Upper lobe of left lung (tissue), 6 donors: ENCODE data around the gene TMEM263. TPM values are rescaled to one million over a fixed set of nuclear protein-coding genes. Genes with fewer than 3 reads are reported as not detected.
"Not testable (repeated sequence)": the region's sequence is repeated elsewhere in the genome, so short reads cannot be mapped to it uniquely, and the experiment has no call there.

Source experiments
- ATAC-seq, 2 donors: fragments of 200-7000 bp; cut with Tn5 transposase; one replicate each; pipeline ENCODE4 v1.9.1; 2022; ENCODE audit warnings: mild to moderate bottlenecking in 2 of 2, moderate library complexity in 2 of 2; ENCODE audit not compliant: low FRiP score in 2 of 2
- DNase-seq, 2 donors: peaks; one replicate each; pipeline ENCODE4 v3.0.0-alpha.2; 2019 to 2020
- H3K27ac ChIP-seq, 4 donors: fragments of 200-600 bp; sonication (generic); one replicate each; pipeline ENCODE4 v1.5.1; 2016 to 2019
- H3K27me3 ChIP-seq, 4 donors: fragments of 200-600 bp; sonication (generic); one replicate each; pipeline ENCODE4 v1.5.1; 2017 to 2019
- H3K36me3 ChIP-seq, 4 donors: fragments of 200-600 bp; sonication (generic); one replicate each; pipeline ENCODE4 v1.5.1; 2016 to 2019
- H3K4me1 ChIP-seq, 4 donors: fragments of 200-600 bp; sonication (generic); one replicate each; pipeline ENCODE4 v1.5.1; 2018 to 2019
- H3K4me3 ChIP-seq, 4 donors: fragments of 200-600 bp; sonication (generic); one replicate each; pipeline ENCODE4 v1.5.1; 2017 to 2019; ENCODE audit warnings: mild to moderate bottlenecking in 2 of 4, moderate library complexity in 1 of 4
- H3K9me3 ChIP-seq, 4 donors: fragments of 200-600 bp; sonication (generic); one replicate each; pipeline ENCODE4 v1.5.1; 2018 to 2019
- EP300 ChIP-seq, 4 donors: sonication (generic); formaldehyde crosslinking; IDR thresholded peaks; one replicate each; pipeline ENCODE4 v1.5.1; 2017; ENCODE audit warnings: antibody characterized with exemption in 4 of 4, control low read depth in 2 of 4
- POLR2A ChIP-seq, 4 donors: fragments of 450-650 bp; IDR thresholded peaks; one replicate each; pipeline ENCODE4 v1.5.1; 2016 to 2017; ENCODE audit warnings: antibody characterized with exemption in 4 of 4, mild to moderate bottlenecking in 2 of 4
- POLR2AphosphoS5 ChIP-seq, 2 donors: sonication (generic); formaldehyde crosslinking; IDR thresholded peaks; one replicate each; pipeline ENCODE4 v1.5.1; 2017; ENCODE audit warnings: antibody characterized with exemption in 2 of 2
- WGBS, 2 donors: methylation state at CpG; one replicate each; pipeline ENCODE4 v1.1.5; 2017 to 2018; 5-methylcytosine and 5-hydroxymethylcytosine counted together
- total RNA-seq, 6 donors: library from RNA; depleted of rRNA in 4 of 6; stranded (reverse); fragments of >200 nt in 4 of 6; gene quantifications; one replicate each; pipeline versions ENCODE4 v1.1.0 to v1.2.1, GENCODE V29; 2016 to 2021
- TF ChIP-seq, protein P1 (sequence below), 6 experiments: fragments of 450-650 bp in 4 of 6; fragments of 200-600 bp in 2 of 6; sonication (generic) in 2 of 6; IDR thresholded peaks; one replicate each; pipeline ENCODE4 v1.5.1; 2016 to 2019; ENCODE audit warnings: antibody characterized with exemption in 6 of 6
- donor health status: DM: no; HTN: no; CAD: no; lungs with moderate emphysema.
- donor health status: DM: no; HTN: yes; CAD: no; lungs with severe emphysema.

The TMEM263 gene
- total RNA-seq, 6 donors from 2014 or later: 22.3 to 47.8 (median 25.7) TPM

DNA sequence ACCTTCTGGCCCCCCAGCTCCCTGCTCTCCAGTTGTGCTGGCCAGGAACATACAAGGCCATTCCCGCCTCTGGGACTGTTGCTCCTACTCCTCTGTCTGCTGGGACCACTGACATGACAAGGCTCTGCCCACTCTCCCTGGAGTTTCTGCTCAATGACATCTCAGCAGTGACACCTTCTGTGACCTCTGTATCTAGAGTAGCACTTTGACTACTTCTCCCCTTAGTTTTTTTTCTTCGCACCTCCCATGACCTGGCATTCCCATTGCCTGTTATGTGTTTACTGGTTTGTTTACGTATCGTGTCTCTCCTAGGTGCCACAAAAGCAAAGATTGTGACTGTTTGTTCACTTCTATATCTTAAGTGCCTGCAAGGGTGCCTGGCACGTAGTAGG is 40.1 kb upstream of the TMEM263 start:
- H3K4me1 ChIP-seq: peaks cover 0 to 3% (median 0%) of the 10 kb centered on the region in 4 donors
- no peak for DNase-seq
- no peak for ATAC-seq
- TF ChIP-seq, protein P1, sequence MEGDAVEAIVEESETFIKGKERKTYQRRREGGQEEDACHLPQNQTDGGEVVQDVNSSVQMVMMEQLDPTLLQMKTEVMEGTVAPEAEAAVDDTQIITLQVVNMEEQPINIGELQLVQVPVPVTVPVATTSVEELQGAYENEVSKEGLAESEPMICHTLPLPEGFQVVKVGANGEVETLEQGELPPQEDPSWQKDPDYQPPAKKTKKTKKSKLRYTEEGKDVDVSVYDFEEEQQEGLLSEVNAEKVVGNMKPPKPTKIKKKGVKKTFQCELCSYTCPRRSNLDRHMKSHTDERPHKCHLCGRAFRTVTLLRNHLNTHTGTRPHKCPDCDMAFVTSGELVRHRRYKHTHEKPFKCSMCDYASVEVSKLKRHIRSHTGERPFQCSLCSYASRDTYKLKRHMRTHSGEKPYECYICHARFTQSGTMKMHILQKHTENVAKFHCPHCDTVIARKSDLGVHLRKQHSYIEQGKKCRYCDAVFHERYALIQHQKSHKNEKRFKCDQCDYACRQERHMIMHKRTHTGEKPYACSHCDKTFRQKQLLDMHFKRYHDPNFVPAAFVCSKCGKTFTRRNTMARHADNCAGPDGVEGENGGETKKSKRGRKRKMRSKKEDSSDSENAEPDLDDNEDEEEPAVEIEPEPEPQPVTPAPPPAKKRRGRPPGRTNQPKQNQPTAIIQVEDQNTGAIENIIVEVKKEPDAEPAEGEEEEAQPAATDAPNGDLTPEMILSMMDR (IDR thresholded peaks at IDR 0.05): no peak
- TF ChIP-seq POLR2A (IDR thresholded peaks at IDR 0.05) (no peak), POLR2AphosphoS5 (IDR thresholded peaks at IDR 0.05) (no peak), EP300 (IDR thresholded peaks at IDR 0.05) (no peak)
- H3K4me3 ChIP-seq: no peak overlapping the region
- no peaks in the 10 kb centered on the region for H3K27me3 ChIP-seq
- no peaks in the 10 kb centered on the region for H3K36me3 ChIP-seq
- H3K9me3 ChIP-seq: no peaks in the 10 kb centered on the region
- H3K27ac ChIP-seq: no peak overlapping the region
- 62 to 76% methylated on average over 5 of the region's 5 CpGs for WGBS, 2 donors

DNA sequence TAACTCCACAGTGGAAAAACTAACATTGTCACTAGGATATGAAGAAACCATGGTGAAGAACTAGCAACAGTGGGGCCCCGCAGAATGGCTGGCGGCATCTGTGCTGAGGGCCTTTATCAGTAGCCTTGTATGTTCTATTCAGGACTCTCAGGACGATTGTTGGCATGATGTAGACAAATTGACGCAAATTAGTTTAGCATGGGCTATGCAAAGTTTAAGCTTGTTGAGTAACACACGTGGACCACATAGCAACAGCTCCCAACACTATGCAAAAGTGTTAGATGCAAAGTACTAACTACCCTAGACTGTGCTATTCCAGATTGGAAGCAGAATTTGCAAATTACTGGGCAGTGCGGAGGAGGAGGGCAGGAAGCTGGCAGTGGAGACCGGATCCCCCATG is 38.2 kb upstream of the TMEM263 start:
- Histone ChIP-seq H3K36me3 (no peaks in the 10 kb centered on the region), H3K27ac (no peak overlapping the region), H3K4me3 (no peak overlapping the region), H3K4me1 (peaks cover 0 to 3% (median 0%) of the 10 kb centered on the region in 4 donors), H3K27me3 (no peaks in the 10 kb centered on the region), H3K9me3 (no peaks in the 10 kb centered on the region)
- WGBS, 2 donors: 56 to 59% methylated on average over 7 of the region's 7 CpGs
- TF ChIP-seq EP300 (IDR thresholded peaks at IDR 0.05): no peak
- TF ChIP-seq, protein P1 (IDR thresholded peaks at IDR 0.05): no peak
- no peak for TF ChIP-seq POLR2A (IDR thresholded peaks at IDR 0.05)
- TF ChIP-seq POLR2AphosphoS5 (IDR thresholded peaks at IDR 0.05): no peak
- DNase-seq: no peak
- ATAC-seq: no peak

DNA sequence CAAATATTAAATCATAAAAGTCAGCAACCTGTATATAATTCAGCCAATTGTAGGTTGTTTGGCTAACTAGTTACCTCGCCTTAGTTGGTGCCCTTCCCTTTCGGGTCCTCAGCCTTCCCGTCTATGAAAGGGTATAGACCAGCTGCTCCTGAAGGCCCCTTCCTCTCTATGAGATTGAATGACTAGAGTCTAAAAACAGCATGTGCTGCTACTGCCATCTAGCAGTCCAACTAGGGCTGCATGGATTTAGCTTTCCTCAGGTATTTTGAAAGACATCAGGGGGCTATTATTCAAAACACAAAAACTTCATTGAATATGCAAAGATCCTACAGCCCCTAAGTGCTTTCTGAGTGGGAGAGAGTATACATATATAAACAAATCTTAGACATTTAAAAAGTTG is 37.0 kb upstream of the TMEM263 start:
- WGBS, 2 donors: 18 to 21% methylated on average over 3 of the region's 3 CpGs
- no peaks in the 10 kb centered on the region for H3K36me3 ChIP-seq
- no peak overlapping the region for H3K27ac ChIP-seq
- no peaks in the 10 kb centered on the region for H3K9me3 ChIP-seq
- TF ChIP-seq, protein P1 (IDR thresholded peaks at IDR 0.05): peak in 1 of 6 experiments; percentile 10
- TF ChIP-seq POLR2AphosphoS5 (IDR thresholded peaks at IDR 0.05): no peak
- no peak for DNase-seq
- H3K4me1 ChIP-seq: peaks cover 0 to 3% (median 0%) of the 10 kb centered on the region in 4 donors
- H3K4me3 ChIP-seq: no peak overlapping the region
- H3K27me3 ChIP-seq: no peaks in the 10 kb centered on the region
- ATAC-seq: no peak

- H3K27me3 ChIP-seq: no peaks in the 10 kb centered on the region
- ATAC-seq (peak in 1 of 2 donors; percentile 59), DNase-seq (no peak)
- H3K9me3 ChIP-seq: no peaks in the 10 kb centered on the region
- peaks cover 0 to 3% (median 0%) of the 10 kb centered on the region in 4 donors for H3K4me1 ChIP-seq
- 38 to 44% methylated on average over 4 of the region's 4 CpGs for WGBS, 2 donors
- TF ChIP-seq, protein P1 (IDR thresholded peaks at IDR 0.05): peak; percentile 67 to 78 (median 71)
- no peak for TF ChIP-seq POLR2A (IDR thresholded peaks at IDR 0.05)
- no peak overlapping the region for H3K4me3 ChIP-seq
- H3K36me3 ChIP-seq: no peaks in the 10 kb centered on the region
- H3K27ac ChIP-seq: no peak overlapping the region
Observed at GRCh38 chr12:106919910-106920544, 35.7 kb upstream of the TMEM263 start.

- H3K27ac ChIP-seq, H3K4me3 ChIP-seq, ATAC-seq, H3K27me3 ChIP-seq, DNase-seq, H3K4me1 ChIP-seq, H3K9me3 ChIP-seq, H3K36me3 ChIP-seq: not testable (repeated sequence)
- WGBS, 2 donors: 78 to 80% methylated on average over 2 of the region's 2 CpGs
Observed at GRCh38 chr12:106921976-106922375, 33.7 kb upstream of the TMEM263 start.

DNA sequence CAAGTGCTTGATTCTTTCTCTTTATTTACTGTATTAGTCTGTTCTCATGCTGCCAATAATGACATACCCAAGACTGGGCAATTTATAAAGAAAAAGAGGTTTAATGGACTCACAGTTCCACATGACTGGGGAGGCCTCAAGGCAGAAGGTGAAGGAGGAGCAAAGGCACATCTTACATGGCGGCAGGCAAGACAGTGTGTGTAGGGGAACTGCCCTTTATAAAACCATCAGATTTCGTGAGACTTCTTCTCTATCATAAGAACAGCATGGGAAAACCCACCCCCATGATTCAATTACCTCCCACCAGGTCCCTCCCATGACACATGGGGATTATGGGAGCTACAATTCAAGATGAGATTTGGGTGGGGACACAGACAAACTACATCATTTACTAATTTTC is 32.1 kb upstream of the TMEM263 start:
- not testable (repeated sequence) for H3K27ac ChIP-seq, H3K4me1 ChIP-seq, ATAC-seq, DNase-seq, H3K4me3 ChIP-seq, H3K36me3 ChIP-seq, H3K9me3 ChIP-seq, H3K27me3 ChIP-seq
- 90 to 94% methylated on average over 2 of the region's 2 CpGs for WGBS, 2 donors
